Dermis microvascular lymphatic vessel endothelial cell (primary cell): ENCODE results near the gene DNAJB11. TPM values are rescaled to one million over a fixed set of nuclear protein-coding genes. Genes with fewer than 3 reads are reported as not detected.
"Not testable (repeated sequence)": the region's sequence is repeated elsewhere in the genome, so short reads cannot be mapped to it uniquely, and the experiment has no call there.

Experiments used
- DNase-seq, 2 donors: peaks; one replicate each; pipeline versions ENCODE4 v3.0.0 to v3.0.0-alpha.2; 2010; ENCODE audit warnings: low read depth in 2 of 2
- total RNA-seq: library from RNA; depleted of rRNA; stranded (reverse); fragments of >200 nt; gene quantifications from 2 replicates; pipeline ENCODE4 v1.2.1, GENCODE V29; 2014

DNAJB11 gene
- total RNA-seq, 1 donor from 2014 or later, result 38.9 TPM

GRCh38 chr3:186617036-186617946 is 46.8 kb downstream of the DNAJB11 start:
- peak; percentile 44 to 75 for DNase-seq

DNA sequence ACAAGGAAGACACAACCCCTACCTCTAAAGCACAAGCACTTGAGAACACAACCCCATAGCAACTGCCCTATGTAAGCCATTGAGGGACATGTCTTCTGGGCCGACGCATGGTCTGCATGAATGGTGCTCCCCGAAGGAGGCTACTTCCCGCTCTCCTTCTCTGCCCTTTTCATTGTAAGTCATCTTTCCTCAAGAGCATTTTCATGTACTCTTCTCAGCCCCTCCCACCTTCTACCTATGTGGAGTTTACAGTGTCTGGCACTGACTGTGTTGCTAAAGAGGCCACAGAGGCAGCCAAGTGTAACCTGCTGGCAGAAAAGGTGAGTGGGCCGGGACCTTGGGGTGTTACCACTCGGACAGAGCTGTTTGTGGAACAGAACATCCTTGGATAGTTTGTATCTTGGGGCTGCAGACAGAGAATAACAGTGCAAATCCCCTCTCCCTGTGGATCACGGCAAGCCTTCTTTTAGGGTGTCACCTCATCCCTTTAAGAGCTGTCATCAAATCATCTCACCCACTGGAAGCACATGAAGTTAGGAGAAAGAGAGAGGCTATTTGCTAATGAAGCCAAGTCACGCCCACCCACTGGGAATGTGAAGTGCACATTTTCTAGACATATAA is 47.9 kb downstream of the DNAJB11 start:
- no peak for DNase-seq

GRCh38 chr3:186619787-186620212 is 49.3 kb downstream of the DNAJB11 start:
- no peak for DNase-seq

DNA sequence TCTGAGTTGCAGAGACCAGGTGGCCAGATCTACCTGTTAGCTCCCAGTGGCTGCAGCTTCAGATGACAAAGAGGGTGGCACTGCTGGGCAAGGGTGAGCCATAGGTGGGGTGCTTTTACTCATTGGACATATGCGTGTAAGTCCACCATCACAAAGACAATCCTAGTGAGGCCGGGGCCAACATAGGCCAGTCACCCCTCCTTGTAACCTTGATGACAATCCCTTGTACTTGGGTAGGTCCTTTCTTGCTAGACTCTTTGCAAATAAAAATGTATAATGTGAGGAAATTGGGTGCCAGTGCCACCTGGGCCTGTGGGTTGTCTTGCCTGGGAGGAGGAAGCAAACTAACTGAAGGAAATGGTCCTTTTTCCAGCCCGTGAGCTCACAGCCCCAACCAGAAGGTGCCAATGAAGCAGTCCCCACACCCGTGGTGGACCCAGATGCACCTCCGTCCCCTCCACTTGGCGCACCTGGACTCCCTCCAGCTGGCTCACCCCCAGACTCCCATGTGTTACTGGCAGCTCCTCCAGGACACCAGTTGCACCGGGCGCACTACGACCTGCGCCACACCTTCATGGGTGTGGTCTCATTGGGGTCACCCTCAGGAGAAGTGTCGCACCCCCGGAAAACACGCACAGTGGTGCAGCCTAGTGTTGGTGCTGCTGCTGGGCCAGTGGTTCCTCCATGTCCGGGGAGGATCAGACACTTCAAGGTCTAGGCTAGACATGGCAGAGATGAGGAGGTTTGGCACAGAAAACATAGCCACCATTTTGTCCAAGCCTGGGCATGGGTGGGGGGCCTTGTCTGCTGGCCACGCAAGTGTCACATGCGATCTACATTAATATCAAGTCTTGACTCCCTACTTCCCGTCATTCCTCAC is 49.9 kb downstream of the DNAJB11 start:
- no peak for DNase-seq

GRCh38 chr3:186621894-186622650 is 51.6 kb downstream of the DNAJB11 start:
- no peak for DNase-seq

DNA sequence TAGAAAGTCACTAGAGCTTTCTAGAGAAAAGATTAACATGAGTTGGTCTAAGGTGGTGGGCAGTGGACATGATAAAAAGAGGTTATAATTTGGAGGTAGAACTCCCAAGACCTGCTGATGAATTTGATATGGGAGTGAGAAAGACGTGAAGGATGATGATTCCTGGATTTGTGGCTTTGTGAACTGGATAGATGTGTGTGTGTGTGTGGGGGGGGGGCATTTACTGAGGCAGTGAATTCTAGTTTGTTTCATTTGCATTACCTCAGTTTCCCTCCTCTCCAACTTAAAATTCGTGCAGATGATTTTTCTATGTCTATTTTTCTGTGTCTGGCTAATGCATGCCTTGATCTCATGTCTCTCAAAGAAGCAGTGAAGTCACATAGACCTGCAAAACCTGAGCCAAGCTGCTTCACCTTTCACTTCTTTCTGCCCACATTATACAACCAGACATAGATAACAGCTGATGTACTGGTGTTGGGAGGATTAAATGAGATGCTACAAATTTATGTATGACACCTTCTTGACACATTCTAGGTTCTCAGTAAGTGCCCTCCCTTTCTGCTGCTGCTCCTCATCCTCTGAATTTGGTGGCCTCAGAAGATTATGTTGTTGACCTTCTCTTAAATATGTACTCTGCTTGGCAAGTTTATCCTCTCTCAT is 52.3 kb downstream of the DNAJB11 start:
- DNase-seq, result no peak

GRCh38 chr3:186624598-186624997 is 54.1 kb downstream of the DNAJB11 start:
- no peak for DNase-seq

DNA sequence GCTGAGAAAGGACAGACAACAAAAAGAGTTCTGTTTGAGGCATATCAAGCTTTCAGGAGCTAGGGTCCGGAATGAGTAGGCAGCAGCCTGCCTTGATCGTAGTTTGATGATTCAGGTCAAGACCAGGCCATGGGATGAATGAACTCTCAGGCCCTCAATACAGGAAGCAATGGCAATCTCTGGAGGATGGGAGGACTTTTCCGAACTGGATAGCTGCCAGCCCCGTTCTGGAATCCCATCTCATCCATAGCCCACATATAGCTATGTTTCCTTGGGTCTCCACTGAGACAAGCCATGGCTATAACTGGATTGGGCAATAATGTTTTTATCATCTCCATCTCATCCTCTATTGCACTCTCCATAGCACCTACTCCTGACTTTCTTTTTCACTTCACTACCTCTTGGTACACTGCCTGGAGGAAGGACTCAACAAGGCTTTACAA is 55.1 kb downstream of the DNAJB11 start:
- DNase-seq, result no peak

DNA sequence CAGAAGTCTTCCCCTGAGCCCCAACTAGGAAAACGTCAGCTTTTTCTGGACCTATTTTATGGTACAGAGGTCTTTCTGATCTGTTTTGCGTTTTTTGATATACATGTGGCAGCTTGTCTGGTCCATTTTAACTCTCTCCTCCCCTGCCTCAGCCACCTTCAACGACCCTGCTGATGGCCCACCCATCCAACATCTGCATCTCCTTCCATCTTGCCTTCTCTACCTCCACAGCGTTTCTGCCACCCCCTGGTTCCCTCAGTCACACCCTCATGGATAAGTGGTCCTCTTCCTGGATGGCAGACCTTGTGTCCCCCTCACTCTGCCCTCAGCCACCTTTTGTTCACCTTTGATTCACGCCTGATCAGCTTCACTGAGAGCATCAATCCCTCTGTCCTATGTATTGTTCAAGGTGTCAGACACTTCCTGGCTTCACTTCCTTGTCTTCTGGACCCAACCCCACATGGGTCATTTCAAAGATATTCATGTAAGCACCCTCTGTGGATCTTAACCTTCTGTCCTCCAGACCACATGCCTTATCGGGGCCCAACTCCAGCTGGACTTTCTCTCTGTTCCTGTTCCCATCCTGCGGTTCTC is 55.8 kb downstream of the DNAJB11 start:
- no peak for DNase-seq

DNA sequence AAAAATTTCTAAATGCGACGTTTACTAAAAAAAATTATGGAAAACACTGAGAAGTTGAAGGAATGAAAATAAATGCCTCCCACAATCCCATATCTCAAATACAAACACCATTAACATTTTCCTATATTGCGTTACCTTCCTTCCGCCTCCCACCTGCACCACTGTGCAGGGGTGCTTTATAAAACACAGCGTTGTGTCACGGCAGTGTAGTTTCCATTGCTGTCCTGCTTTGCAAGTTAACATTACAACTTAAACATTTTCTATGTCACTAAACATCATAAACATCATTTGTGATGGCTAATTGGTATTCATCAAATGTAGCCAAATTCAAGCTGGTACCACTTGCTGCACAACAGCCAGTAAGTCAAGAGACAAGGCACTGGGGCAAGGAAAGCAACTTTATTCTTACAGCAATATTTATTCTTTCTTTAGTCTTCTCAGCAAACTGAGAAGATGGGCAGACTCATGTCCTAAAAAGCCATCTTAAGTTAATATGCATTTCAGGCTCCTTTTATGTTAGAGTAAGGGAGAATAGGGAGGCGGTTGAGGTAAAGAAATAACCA is 57.4 kb downstream of the DNAJB11 start:
- DNase-seq, result no peak

- no peak for DNase-seq
Observed at GRCh38 chr3:186628756-186629155, 58.2 kb downstream of the DNAJB11 start.

GRCh38 chr3:186630950-186631641 is 60.6 kb downstream of the DNAJB11 start:
- DNase-seq, result no peak

- DNase-seq, result no peak
Observed at GRCh38 chr3:186633481-186633880, 63.0 kb downstream of the DNAJB11 start.

DNA sequence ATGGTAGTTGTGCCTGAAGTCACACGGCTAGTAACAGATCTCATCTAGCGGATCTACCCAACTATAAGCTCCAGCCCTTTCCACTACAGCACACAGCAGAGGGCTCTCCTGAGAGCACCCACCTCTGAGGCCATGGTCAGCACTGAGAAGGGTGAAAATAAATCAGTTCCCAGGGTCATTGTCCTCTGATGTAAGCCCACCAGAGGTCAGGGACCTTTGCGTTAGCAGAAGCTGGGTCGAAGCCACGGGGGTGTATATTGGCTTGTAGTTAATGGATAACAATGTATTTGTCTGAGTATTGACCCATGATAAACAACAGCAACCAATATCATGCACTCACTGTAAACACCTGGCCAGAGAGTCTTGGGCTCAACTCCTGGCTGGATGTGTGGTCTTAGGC is 63.7 kb downstream of the DNAJB11 start:
- not testable (repeated sequence) for DNase-seq

Other genes with a start within 250 kb of the DNAJB11 start
- gene DGKG, start 208.5 kb upstream of the DNAJB11 start, total RNA-seq, result 1.1 and 2.2 TPM in 2 replicates
- gene CRYGS, start 26.3 kb upstream of the DNAJB11 start, total RNA-seq, result 0.77 and 0.89 TPM in 2 replicates
- gene TBCCD1, start 3.4 kb upstream of the DNAJB11 start, total RNA-seq, result 16.2 and 17.4 TPM in 2 replicates
- under 0.01 TPM in 1 of 2 replicates, not detected in the other for gene AHSG, start 42.3 kb downstream of the DNAJB11 start, total RNA-seq
- gene FETUB, start 69.7 kb downstream of the DNAJB11 start, total RNA-seq, result not detected in 2 replicates
- gene HRG, start 95.3 kb downstream of the DNAJB11 start, total RNA-seq, result not detected in 2 replicates
- gene KNG1, start 146.6 kb downstream of the DNAJB11 start, total RNA-seq, result not detected in 2 replicates
- 329 and 384 TPM in 2 replicates for gene EIF4A2, start 212.9 kb downstream of the DNAJB11 start, total RNA-seq
- gene RFC4, start 235.8 kb downstream of the DNAJB11 start, total RNA-seq, result 12.5 and 22.1 TPM in 2 replicates